Brain pericyte (primary cell): ENCODE measurements around the gene CD247.
A peak's percentile ranks its signal among the peaks of the same experiment; 100 is the strongest.
"Not testable (repeated sequence)": the region's sequence is repeated elsewhere in the genome, so short reads cannot be mapped to it uniquely, and the experiment has no call there.

ENCODE experiments used
- DNase-seq: peaks from one replicate; pipeline ENCODE4 v3.0.0-alpha.2; 2012; ENCODE audit warnings: low read depth, low spot score

Gene CD247

DNA sequence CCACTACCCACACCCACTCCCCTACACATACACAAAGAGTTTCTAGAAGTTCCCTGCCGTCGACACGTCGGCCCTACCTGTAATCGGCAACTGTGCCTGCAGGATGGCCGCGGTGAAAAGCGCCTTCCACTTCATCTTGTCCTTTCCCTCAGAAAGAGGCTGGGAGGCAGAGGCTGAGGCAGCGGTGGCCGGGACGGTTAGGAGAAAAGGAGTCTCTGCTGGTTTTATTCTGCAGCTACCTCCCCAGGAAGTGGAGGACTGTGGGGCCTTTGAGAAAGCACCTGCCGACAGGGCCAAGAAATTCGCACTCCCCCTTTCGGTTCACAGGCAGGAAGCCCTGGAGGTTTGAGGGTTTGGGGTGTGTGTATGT is at the start of gene CD247:
Gene CD247, minus strand, starts transcription at position 199 of the 370 bp plus-strand sequence. Its CDS starts 64 bp downstream, at position 135.
- DNase-seq: no peak

- no peak for DNase-seq
Measured at GRCh38 chr1:167567663-167568062, 49.3 kb upstream of the CD247 start.

- no peak for DNase-seq
Measured at GRCh38 chr1:167566766-167567165, 48.4 kb upstream of the CD247 start.

DNA sequence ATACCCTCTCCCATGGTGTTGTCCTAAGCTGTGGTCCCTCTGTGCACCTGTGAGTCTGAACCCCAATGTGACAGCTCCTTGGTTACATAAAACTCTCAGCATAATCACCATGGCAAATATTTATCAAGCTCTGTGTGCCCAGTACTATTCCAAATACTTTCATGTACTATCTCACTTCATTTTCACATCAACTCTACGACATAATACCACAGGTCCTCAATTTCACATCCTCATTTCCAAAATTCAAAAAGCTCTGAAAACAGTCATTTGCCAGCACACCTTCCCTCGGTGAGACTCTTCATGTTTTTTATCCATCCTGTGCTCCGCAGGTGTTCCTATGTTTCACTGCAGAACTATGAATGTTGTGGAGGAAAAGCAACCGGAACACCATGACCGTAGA is 47.6 kb upstream of the CD247 start:
- DNase-seq: no peak

GRCh38 chr1:167564612-167565270 is 46.4 kb upstream of the CD247 start:
- no peak for DNase-seq

DNA sequence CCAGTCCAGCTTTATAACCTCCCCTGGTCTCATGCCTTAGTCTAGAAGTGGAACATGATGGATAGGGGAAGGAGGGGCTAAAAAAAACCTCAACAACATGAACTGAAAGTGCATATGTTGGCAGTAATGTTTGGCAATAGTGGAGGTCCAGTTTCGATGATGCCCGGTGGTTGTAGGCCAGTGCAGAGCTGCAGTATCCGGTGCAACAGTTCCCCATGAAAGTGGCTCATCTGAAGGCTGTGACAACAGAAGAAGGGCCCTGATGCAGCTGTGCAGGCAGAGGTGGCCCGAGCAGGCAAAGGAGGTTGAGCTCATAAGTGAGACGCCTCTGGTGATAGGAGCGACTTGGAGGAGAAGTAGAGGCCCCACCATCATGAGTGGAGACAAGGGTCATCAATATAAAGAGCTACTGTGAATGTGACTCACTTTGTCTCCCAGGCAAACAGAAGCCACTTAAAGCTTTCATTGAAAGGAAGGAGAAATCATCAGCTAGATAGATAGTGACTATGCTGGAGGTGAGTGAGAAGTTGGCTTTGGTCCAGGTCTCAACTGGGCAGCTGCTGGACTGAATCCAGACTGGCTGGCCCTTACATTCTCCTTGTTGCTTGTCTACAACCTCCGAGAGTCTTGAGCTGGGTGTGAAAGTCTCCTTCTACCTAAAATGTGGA is 45.4 kb upstream of the CD247 start:
- DNase-seq: no peak

DNA sequence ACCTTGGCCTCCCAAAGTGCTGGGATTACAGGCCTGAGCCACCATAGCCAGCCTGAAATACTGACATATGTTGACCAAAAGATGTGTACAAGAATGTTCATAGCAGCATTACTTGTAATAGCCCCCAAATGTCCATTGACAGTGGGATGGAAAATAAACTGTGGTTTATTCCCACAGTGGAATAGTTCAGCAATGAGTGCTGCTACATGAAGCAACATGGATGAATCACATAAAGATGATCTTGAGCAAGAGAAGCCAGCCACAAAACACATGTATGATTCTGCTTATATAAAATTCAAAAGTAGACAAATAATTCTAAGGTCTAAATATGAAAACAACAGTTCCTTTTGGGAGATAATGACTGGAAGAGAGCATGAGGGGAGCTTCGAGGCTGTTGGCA is 44.4 kb upstream of the CD247 start:
- DNase-seq: no peak

- no peak for DNase-seq
Measured at GRCh38 chr1:167561753-167562152, 43.4 kb upstream of the CD247 start.

- no peak for DNase-seq
Measured at GRCh38 chr1:167555971-167556714, 37.8 kb upstream of the CD247 start.

GRCh38 chr1:167555072-167555471 is 36.7 kb upstream of the CD247 start:
- DNase-seq: not testable (repeated sequence)

DNA sequence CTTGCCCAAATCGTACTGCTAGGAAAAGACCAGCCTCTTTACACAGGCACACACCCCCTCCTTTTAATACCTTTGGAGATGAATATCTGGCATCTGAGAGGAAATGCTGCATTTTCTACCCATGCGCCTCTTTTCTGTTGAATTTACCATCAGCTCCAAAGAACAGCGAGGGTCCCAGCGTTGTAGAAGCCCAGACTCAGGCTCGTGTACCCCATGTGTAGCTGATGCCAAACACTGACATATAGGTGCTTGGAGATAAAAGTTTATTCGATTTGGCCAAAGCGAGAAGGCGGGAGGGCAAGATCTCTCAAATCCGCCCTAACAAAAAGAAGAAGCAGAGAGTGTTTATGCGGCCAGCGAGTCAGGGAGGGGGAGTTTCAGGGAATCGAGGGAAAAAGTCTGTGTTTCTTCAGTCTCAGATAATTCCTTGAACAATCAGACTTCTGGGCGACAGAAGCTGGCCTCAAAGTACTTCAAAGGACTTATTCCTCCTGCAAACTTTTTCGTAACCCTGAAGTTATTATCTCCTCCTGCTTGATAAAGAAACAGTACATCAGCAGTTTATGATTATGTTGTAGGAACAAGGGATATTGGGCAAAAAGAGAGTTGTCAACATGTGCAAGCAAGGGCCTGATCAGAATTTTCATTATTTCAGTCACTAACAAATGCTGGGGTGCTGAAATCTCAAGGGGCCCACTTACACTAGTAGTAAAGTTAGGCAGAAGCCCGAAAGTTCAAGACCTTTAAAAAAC is 35.9 kb upstream of the CD247 start:
- no peak for DNase-seq

DNA sequence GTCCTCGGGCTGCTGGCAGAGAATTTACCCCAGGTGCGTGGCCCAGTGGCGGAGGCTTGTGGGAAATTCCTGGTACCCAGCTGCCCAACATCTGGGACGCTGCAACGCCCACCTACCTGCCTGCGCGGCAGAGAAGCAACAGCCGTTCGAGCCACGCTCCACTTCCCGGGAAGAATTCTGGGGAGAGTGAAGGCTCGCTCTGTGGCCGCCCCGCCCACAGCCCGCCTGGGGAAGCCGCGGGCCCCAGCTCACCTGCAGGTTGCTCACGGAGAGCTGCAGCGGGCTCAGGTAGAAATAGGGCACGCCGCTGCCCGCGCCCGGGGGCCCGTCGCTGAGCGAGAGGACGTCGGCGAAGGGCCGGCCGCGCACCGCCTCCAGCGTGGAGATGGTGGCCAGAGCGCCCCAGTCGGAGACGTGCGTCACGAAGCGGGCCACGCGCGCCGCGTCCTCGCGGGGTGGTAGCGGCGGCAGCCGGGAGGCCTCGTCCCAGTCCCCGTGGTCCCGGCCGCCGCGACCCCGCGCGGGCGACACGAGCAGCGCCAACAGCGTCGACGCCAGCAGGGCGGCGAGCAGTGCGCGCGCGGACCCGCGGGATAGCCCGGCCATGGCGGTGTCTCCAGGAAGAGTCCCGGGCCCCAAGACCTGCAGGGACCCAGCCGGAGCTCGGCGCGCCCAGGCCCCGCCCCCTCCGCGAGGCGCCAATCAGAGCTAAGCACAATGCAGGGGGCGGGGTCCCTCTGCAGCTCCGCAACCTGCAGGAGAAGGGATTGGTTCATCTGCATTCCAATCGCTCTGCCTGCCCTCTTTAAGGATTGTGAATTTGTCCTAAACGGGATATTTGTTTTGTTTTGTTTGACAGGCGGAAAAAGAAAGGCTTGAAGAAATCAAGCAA is 35.1 kb upstream of the CD247 start, which contains the start of gene CREG1:
Gene CREG1, minus strand, starts transcription at position 627 of the 892 bp plus-strand sequence.
- DNase-seq: peak; percentile 55

- no peak for DNase-seq
Measured at GRCh38 chr1:167551362-167551761, 33.0 kb upstream of the CD247 start.

GRCh38 chr1:167548059-167548932 is 30.0 kb upstream of the CD247 start:
- no peak for DNase-seq

- no peak for DNase-seq
Measured at GRCh38 chr1:167546935-167547334, 28.6 kb upstream of the CD247 start.

GRCh38 chr1:167545349-167545748 is 27.0 kb upstream of the CD247 start:
- no peak for DNase-seq

- DNase-seq: no peak
Measured at GRCh38 chr1:167544447-167545093, 26.2 kb upstream of the CD247 start.

DNA sequence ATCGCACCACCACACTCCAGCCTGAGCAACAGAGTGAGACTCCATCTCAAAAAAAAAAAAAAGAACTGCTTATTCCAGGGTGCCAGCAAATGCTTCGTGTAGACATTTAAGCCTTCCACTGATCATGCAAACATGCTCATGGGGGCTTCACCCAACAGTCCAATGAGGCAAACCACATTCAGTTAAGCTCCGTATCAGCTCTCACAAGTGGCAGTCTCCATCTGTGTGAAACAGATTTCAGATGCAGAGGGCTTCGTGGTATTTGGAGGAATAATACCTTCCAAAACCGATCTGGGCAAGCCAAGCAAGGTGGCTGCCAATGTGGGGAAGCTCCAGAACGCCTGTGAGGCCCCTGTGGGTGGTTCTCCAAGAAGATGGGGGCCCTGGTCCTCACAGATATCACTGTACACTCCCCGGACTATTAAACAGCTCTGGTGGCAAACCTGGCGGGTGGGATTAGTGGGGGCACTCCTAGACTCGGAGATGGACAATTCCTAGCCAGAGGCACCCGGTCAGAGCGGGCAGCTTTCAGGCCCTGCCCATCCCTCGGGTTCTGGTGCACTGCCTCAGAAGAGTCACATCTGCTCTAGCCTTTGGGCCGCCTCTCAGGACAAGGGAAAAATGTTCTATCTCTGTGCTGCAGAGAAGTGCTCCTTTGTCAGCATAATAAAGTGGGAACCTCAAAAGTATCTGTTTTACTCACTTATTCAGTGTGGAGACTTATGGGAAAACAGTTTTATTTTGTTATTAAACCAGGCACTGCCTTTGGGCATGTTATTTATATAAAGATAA is 25.1 kb upstream of the CD247 start:
- no peak for DNase-seq
